ENCODE measurements around the gene MEI4.

The MEI4 gene

DNA sequence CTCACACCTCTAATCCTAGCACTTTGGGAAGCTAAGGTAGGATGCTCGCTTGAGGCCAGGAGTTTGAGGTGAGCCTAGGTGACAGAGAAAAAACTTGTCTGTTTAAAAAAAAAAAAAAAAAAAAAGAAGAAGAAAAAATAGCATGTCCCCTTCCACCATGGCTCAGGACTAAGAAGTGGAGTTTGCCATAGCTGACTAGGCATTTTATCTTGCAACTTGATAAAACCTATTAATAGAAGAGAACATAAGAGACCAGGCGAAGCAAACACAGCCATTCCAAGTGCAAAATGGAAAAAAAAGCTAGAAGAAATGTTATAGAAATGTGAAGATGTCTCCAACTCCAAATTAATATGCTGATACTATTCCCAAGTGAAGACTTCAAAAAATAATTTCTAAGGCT is 277.5 kb downstream of the MEI4 start:
- Histone ChIP-seq H3F3A (ENCODE audit: low read depth) (no peaks in the 10 kb centered on the region), H2AFZ (ENCODE audit: low read length) (no peak overlapping the region), H3K4me3 (ENCODE audit: low read length, poor library complexity, severe bottlenecking) (no peak overlapping the region), H3K36me3 (ENCODE audit: insufficient read depth, low read length) (no peaks in the 10 kb centered on the region), H3K4me2 (ENCODE audit: low read depth, low read length, poor library complexity, severe bottlenecking) (no peak overlapping the region), H4K20me1 (ENCODE audit: insufficient read depth, low read length, poor library complexity, severe bottlenecking) (no peaks in the 10 kb centered on the region), H3K9me3 (ENCODE audit: insufficient read depth, low read depth, low read length) (no peaks in the 10 kb centered on the region), H3K4me1 (ENCODE audit: insufficient read depth, low read length, poor library complexity, severe bottlenecking) (no peaks in the 10 kb centered on the region), H3K27me3 (ENCODE audit: insufficient read depth, low read length, poor library complexity, severe bottlenecking) (no peaks in the 10 kb centered on the region), H3K9me2 (replicated peaks; ENCODE audit: low read depth, low read length) (no peaks in the 10 kb centered on the region), H3K9ac (ENCODE audit: low read depth, low read length, poor library complexity, severe bottlenecking) (no peak overlapping the region), H3K79me2 (ENCODE audit: insufficient read depth, low read length) (no peaks in the 10 kb centered on the region)
- TF ChIP-seq CTCF (conservative IDR thresholded peaks at IDR 0.05; ENCODE audit: low read length): no peak
- no peak for TF ChIP-seq EZH2phosphoT487 (IDR thresholded peaks at IDR 0.05; ENCODE audit: borderline replicate concordance)

DNA sequence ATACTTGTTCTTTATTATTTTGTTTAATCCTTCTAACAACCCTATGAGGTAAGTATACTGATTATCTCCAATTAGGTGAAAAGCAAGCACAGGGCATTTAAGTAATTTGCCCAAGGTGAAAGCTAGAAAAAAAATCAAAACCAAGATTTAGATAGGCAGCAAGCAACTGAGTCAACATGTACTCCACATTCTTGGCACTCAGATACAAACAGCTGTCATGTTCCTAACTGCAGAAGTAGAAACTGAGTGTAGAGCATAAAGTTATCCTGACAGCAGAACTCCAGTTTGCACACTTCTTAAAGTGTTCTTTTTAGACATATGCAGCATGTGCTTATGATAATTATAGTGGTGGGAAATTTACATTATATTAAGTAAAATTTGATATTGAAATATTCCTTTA is 278.1 kb downstream of the MEI4 start:
- no peak overlapping the region for H3K4me2 ChIP-seq (ENCODE audit: low read depth, low read length, poor library complexity, severe bottlenecking)
- TF ChIP-seq EZH2phosphoT487 (IDR thresholded peaks at IDR 0.05; ENCODE audit: borderline replicate concordance) (no peak), CTCF (conservative IDR thresholded peaks at IDR 0.05; ENCODE audit: low read length) (no peak)
- H3F3A ChIP-seq (ENCODE audit: low read depth): no peaks in the 10 kb centered on the region
- no peaks in the 10 kb centered on the region for H3K79me2 ChIP-seq (ENCODE audit: insufficient read depth, low read length)
- no peaks in the 10 kb centered on the region for H3K4me1 ChIP-seq (ENCODE audit: insufficient read depth, low read length, poor library complexity, severe bottlenecking)
- no peaks in the 10 kb centered on the region for H3K27me3 ChIP-seq (ENCODE audit: insufficient read depth, low read length, poor library complexity, severe bottlenecking)
- H3K9me3 ChIP-seq (ENCODE audit: insufficient read depth, low read depth, low read length): no peaks in the 10 kb centered on the region
- H3K9me2 ChIP-seq (replicated peaks; ENCODE audit: low read depth, low read length): no peaks in the 10 kb centered on the region
- H2AFZ ChIP-seq (ENCODE audit: low read length): no peak overlapping the region
- H3K36me3 ChIP-seq (ENCODE audit: insufficient read depth, low read length): no peaks in the 10 kb centered on the region
- H4K20me1 ChIP-seq (ENCODE audit: insufficient read depth, low read length, poor library complexity, severe bottlenecking): no peaks in the 10 kb centered on the region
- H3K4me3 ChIP-seq (ENCODE audit: low read length, poor library complexity, severe bottlenecking): no peak overlapping the region
- H3K9ac ChIP-seq (ENCODE audit: low read depth, low read length, poor library complexity, severe bottlenecking): no peak overlapping the region

GRCh38 chr6:77962070-77962469 is 309.2 kb downstream of the MEI4 start:
- Histone ChIP-seq H3K9ac (ENCODE audit: low read depth, low read length, poor library complexity, severe bottlenecking) (no peak overlapping the region), H3K36me3 (ENCODE audit: insufficient read depth, low read length) (no peaks in the 10 kb centered on the region), H3K27me3 (ENCODE audit: insufficient read depth, low read length, poor library complexity, severe bottlenecking) (no peaks in the 10 kb centered on the region), H2AFZ (ENCODE audit: low read length) (no peak overlapping the region), H3K4me2 (ENCODE audit: low read depth, low read length, poor library complexity, severe bottlenecking) (no peak overlapping the region), H3F3A (ENCODE audit: low read depth) (no peaks in the 10 kb centered on the region), H3K9me3 (ENCODE audit: insufficient read depth, low read depth, low read length) (0 out of 2 replicates have a peak, but pooled peaks cover 5% of the 10 kb centered on the region), H3K4me3 (ENCODE audit: low read length, poor library complexity, severe bottlenecking) (no peak overlapping the region), H3K9me2 (replicated peaks; ENCODE audit: low read depth, low read length) (no peaks in the 10 kb centered on the region), H3K4me1 (ENCODE audit: insufficient read depth, low read length, poor library complexity, severe bottlenecking) (no peaks in the 10 kb centered on the region), H3K79me2 (ENCODE audit: insufficient read depth, low read length) (no peaks in the 10 kb centered on the region), H4K20me1 (ENCODE audit: insufficient read depth, low read length, poor library complexity, severe bottlenecking) (no peaks in the 10 kb centered on the region)
- TF ChIP-seq EZH2phosphoT487 (IDR thresholded peaks at IDR 0.05; ENCODE audit: borderline replicate concordance): no peak
- TF ChIP-seq CTCF (conservative IDR thresholded peaks at IDR 0.05; ENCODE audit: low read length): no peak
